BJ (cell line): ENCODE results near the gene ATF6. TPM values are rescaled to one million over a fixed set of nuclear protein-coding genes. Genes with fewer than 3 reads are reported as not detected.

ENCODE experiments used
- CTCF ChIA-PET: fragments of 350-600 bp; formaldehyde crosslinking; extraction: SDS; loops from one replicate; lab custom pipeline; 2021; ENCODE audit warnings: antibody characterized with exemption, inconsistent platforms; lab: Yijun Ruan, JAX
- POLR2A ChIA-PET: fragments of 300-600 bp; sonication (Branson Sonifier 250); formaldehyde crosslinking; extraction: SDS; loops from one replicate; lab custom pipeline; 2021; ENCODE audit warnings: antibody characterized with exemption; lab: Charles Lee
- DNase-seq: peaks from one replicate; pipeline ENCODE4 v3.0.0-alpha.2; 2011; ENCODE audit warnings: low read depth
- H3K27me3 ChIP-seq: 2 replicates; pipeline ENCODE4 v1.6.0; 2011; ENCODE audit warnings: low read length; ENCODE audit not compliant: control insufficient read depth, insufficient read depth
- H3K36me3 ChIP-seq: 2 replicates; pipeline ENCODE4 v1.5.1; 2011; ENCODE audit warnings: low read length; ENCODE audit not compliant: control insufficient read depth, insufficient read depth
- H3K4me3 ChIP-seq: 2 replicates; pipeline ENCODE4 v1.5.1; 2011; ENCODE audit warnings: low read depth, mild to moderate bottlenecking, control low read depth, low read length
- CTCF ChIP-seq: IDR thresholded peaks from 2 replicates; pipeline ENCODE4 v1.5.1; 2011; ENCODE audit warnings: low read depth, mild to moderate bottlenecking, control low read depth, inconsistent platforms, low read length, moderate library complexity; ENCODE audit not compliant: insufficient read depth
- polyA plus RNA-seq: library from polyadenylated mRNA; depleted of rRNA; stranded (reverse); fragments of >200 nt; gene quantifications from 2 replicates; pipeline ENCODE4 v1.2.3, GENCODE V29; 2011

The ATF6 gene
- polyA plus RNA-seq, 1 experiment: 22.2 TPM

GRCh38 chr1:161781995-161782394, 15.9 kb downstream of the ATF6 start:
- no peak overlapping the region for H3K4me3 ChIP-seq
- TF ChIP-seq CTCF: no peak
- no peak for DNase-seq
- ChIA-PET POLR2A (no interaction called here), CTCF (interaction anchor here (1.0 kb wide), 1 partner anchor 15 kb away, joined by 3 read pairs; no protein-coding TSS in a partner anchor)
- no peaks in the 10 kb centered on the region for H3K27me3 ChIP-seq
- H3K36me3 ChIP-seq: peaks cover 2% of the 10 kb centered on the region; the same call in 1 of the 2 replicates

DNA sequence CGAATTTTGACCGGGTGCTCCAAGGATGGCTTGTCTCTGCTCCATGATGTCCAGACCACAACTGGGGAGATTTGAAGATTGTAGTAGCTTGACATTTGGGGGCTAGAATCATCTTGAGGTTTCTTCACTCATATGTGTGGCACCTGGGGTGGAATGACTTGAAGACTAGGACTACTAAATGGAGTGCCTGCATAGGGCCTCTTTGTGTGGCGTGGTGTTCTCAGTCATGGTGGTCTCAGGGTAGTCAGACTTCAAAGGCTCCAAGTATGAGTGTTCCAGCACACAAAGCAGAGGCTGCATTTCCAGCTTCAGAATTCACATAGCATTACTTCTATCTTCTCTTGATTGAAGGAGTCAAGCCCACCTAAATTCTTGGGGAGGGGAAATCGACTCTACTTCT, 16.8 kb downstream of the ATF6 start:
- TF ChIP-seq CTCF: no peak
- peaks cover 2% of the 10 kb centered on the region; the same call in 1 of the 2 replicates for H3K36me3 ChIP-seq
- no peak for DNase-seq
- ChIA-PET POLR2A (no interaction called here), CTCF (interaction anchor here (1.0 to 1.7 kb wide), 3 partner anchors 10 to 254 kb away, joined by 3 to 7 read pairs (median 3); no protein-coding TSS in a partner anchor)
- H3K27me3 ChIP-seq: no peaks in the 10 kb centered on the region
- H3K4me3 ChIP-seq: no peak overlapping the region

DNA sequence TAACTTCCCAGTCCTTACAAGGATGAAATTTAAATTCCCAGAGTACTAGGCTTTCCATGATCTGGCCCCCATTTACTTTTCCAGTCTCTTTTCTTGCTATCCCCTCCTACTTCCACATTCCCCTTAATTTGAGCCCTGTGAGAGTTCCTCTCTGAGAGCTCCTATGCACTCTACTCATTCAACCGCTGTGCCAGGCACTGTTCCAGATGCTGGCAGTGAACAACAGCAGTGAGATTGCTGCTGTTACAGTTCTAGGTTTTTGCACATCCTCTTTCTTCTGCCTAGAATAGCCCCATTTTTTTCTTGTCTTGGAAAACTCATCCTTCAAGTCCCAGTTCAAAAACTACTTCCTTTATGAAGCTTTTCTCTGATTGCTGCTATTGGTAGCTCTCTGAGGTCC, 18.8 kb downstream of the ATF6 start:
- ChIA-PET CTCF (interaction anchor here (0.7 to 1.6 kb wide), 4 partner anchors 13 to 252 kb away, joined by 3 to 7 read pairs (median 5); no protein-coding TSS in a partner anchor), POLR2A (no interaction called here)
- Histone ChIP-seq H3K36me3 (peaks cover 2% of the 10 kb centered on the region; the same call in 1 of the 2 replicates), H3K27me3 (no peaks in the 10 kb centered on the region), H3K4me3 (no peak overlapping the region)
- no peak for DNase-seq
- no peak for TF ChIP-seq CTCF

- Histone ChIP-seq H3K36me3 (peaks cover 2% of the 10 kb centered on the region; the same call in 1 of the 2 replicates), H3K4me3 (no peak overlapping the region), H3K27me3 (no peaks in the 10 kb centered on the region)
- DNase-seq: no peak
- ChIA-PET POLR2A (no interaction called here), CTCF (interaction anchor here (0.6 kb wide), 2 partner anchors 250 to 518 kb away, joined by 3 read pairs; no protein-coding TSS in a partner anchor)
- TF ChIP-seq CTCF: 0 out of 2 replicates have a peak, but pooled peaks have one; percentile 7
Measured at GRCh38 chr1:161787355-161787754, 21.2 kb downstream of the ATF6 start.

GRCh38 chr1:161790587-161791317, 24.6 kb downstream of the ATF6 start:
- no peaks in the 10 kb centered on the region for H3K36me3 ChIP-seq
- H3K4me3 ChIP-seq: no peak overlapping the region
- H3K27me3 ChIP-seq: no peaks in the 10 kb centered on the region
- no peak for DNase-seq
- ChIA-PET POLR2A (no interaction called here), CTCF (interaction anchor here (1.4 to 7.9 kb wide), 3 partner anchors 63 to 245 kb away, joined by 4 to 187 read pairs (median 33); partner anchors contain the start of gene OLFML2B)
- no peak for TF ChIP-seq CTCF
